Astrocyte (in vitro differentiated cells and primary cell): ENCODE results near the gene AAMDC. TPM values are rescaled to one million over a fixed set of nuclear protein-coding genes. Genes with fewer than 3 reads are reported as not detected.

Source experiments
- DNase-seq: peaks from one replicate; pipeline ENCODE4 v3.0.0-alpha.2; 2010; ENCODE audit warnings: low read depth
- FAIRE-seq: peaks from 2 replicates; lab custom pipeline; 2011; peaks lifted over from hg19 to GRCh38; lab: Jason Lieb, UNC
- H2AFZ ChIP-seq: 2 replicates; pipeline ENCODE4 v1.6.0; 2012; ENCODE audit warnings: low read depth, low read length, inconsistent platforms
- H3K27ac ChIP-seq: 2 replicates; pipeline ENCODE4 v1.5.1; 2011; ENCODE audit warnings: low read depth, low read length, inconsistent platforms
- H3K27me3 ChIP-seq: 2 replicates; pipeline ENCODE4 v1.6.0; 2011; ENCODE audit warnings: low read length, inconsistent platforms; ENCODE audit not compliant: insufficient read depth
- H3K36me3 ChIP-seq: 2 replicates; pipeline ENCODE4 v1.5.1; 2011; ENCODE audit warnings: low read length, inconsistent platforms; ENCODE audit not compliant: insufficient read depth
- H3K4me1 ChIP-seq: 2 replicates; pipeline ENCODE4 v1.5.1; 2011; ENCODE audit warnings: low read length, inconsistent platforms; ENCODE audit not compliant: insufficient read depth
- H3K4me2 ChIP-seq: 2 replicates; pipeline ENCODE4 v1.6.0; 2012; ENCODE audit warnings: low read length, inconsistent platforms
- H3K4me3 ChIP-seq: 2 replicates; pipeline ENCODE4 v1.5.1; 2011; ENCODE audit warnings: low read depth, mild to moderate bottlenecking, low read length, inconsistent platforms; ENCODE audit not compliant: insufficient read depth
- H3K79me2 ChIP-seq: 2 replicates; pipeline ENCODE4 v1.6.0; 2012; ENCODE audit warnings: mild to moderate bottlenecking, low read length, inconsistent platforms; ENCODE audit not compliant: insufficient read depth
- H3K9ac ChIP-seq: 2 replicates; pipeline ENCODE4 v1.6.0; 2012; ENCODE audit warnings: mild to moderate bottlenecking, low read length, inconsistent platforms
- H3K9me3 ChIP-seq: 2 replicates; pipeline ENCODE4 v1.5.1; 2012; ENCODE audit warnings: low read depth, mild to moderate bottlenecking, low read length, inconsistent platforms; ENCODE audit not compliant: insufficient read depth
- H4K20me1 ChIP-seq: 2 replicates; pipeline ENCODE4 v1.6.0; 2012; ENCODE audit warnings: low read length, inconsistent platforms; ENCODE audit not compliant: insufficient read depth
- H3K27ac Mint-ChIP-seq: one replicate; pipeline ENCODE4 v1.8.0; 2021; ENCODE audit warnings: mild to moderate bottlenecking, mixed read lengths; ENCODE audit not compliant: unreplicated experiment
- H3K27me3 Mint-ChIP-seq: one replicate; pipeline ENCODE4 v1.8.0; 2021; ENCODE audit warnings: low read depth, mixed read lengths; ENCODE audit not compliant: unreplicated experiment
- H3K36me3 Mint-ChIP-seq: one replicate; pipeline ENCODE4 v1.8.0; 2021; ENCODE audit warnings: low read depth, mixed read lengths; ENCODE audit not compliant: unreplicated experiment
- H3K4me1 Mint-ChIP-seq: one replicate; pipeline ENCODE4 v1.8.0; 2021; ENCODE audit warnings: low read depth, mixed read lengths; ENCODE audit not compliant: unreplicated experiment
- H3K4me3 Mint-ChIP-seq: one replicate; pipeline ENCODE4 v1.8.0; 2021; ENCODE audit warnings: mild to moderate bottlenecking, moderate library complexity, mixed read lengths; ENCODE audit not compliant: unreplicated experiment
- H3K9me3 Mint-ChIP-seq: one replicate; pipeline ENCODE4 v1.8.0; 2021; ENCODE audit warnings: mild to moderate bottlenecking, mixed read lengths; ENCODE audit not compliant: unreplicated experiment
- CTCF ChIP-seq: IDR thresholded peaks from 2 replicates; pipeline ENCODE4 v1.5.1; 2011; ENCODE audit warnings: low read depth, mild to moderate bottlenecking, inconsistent platforms, low read length, moderate library complexity; ENCODE audit not compliant: insufficient read depth
- EZH2 ChIP-seq: IDR thresholded peaks from 2 replicates; pipeline ENCODE4 v1.6.1; 2012; ENCODE audit warnings: mild to moderate bottlenecking, low read length, inconsistent platforms; ENCODE audit not compliant: insufficient read depth
- total RNA-seq: library from RNA; stranded (reverse); gene quantifications from 2 replicates; pipeline ENCODE4 v1.2.1, GENCODE V29; 2021

The AAMDC gene
- total RNA-seq, 1 donor from 2014 or later = 53.1 TPM

- FAIRE-seq (no peak), DNase-seq (peak; percentile 36)
- no peaks in the 10 kb centered on the region for H3K27me3 Mint-ChIP-seq
- H3K9me3 Mint-ChIP-seq = peaks cover 3% of the 10 kb centered on the region
- no peak overlapping the region for H3K4me3 Mint-ChIP-seq
- Histone ChIP-seq H3K36me3 (peaks cover 4% of the 10 kb centered on the region), H3K79me2 (peaks cover 97% of the 10 kb centered on the region), H4K20me1 (peaks cover 95% of the 10 kb centered on the region), H3K4me1 (no peaks in the 10 kb centered on the region), H3K9ac (no peak overlapping the region), H3K27ac (no peak overlapping the region), H2AFZ (no peak overlapping the region), H3K4me3 (no peak overlapping the region), H3K27me3 (no peaks in the 10 kb centered on the region), H3K9me3 (no peaks in the 10 kb centered on the region), H3K4me2 (no peak overlapping the region)
- peaks cover 14% of the 10 kb centered on the region for H3K4me1 Mint-ChIP-seq
- TF ChIP-seq CTCF (no peak), EZH2 (no peak)
- H3K36me3 Mint-ChIP-seq = peaks cover 10% of the 10 kb centered on the region
- peak overlapping the region; percentile 47 for H3K27ac Mint-ChIP-seq
Observed at GRCh38 chr11:77813256-77813655, 7.7 kb upstream of the AAMDC start.

GRCh38 chr11:77814848-77815247, 6.1 kb upstream of the AAMDC start:
- Mint-ChIP-seq H3K27me3 (no peaks in the 10 kb centered on the region), H3K9me3 (peaks cover 3% of the 10 kb centered on the region), H3K4me3 (no peak overlapping the region), H3K4me1 (peaks cover 16% of the 10 kb centered on the region), H3K27ac (no peak overlapping the region), H3K36me3 (peaks cover 10% of the 10 kb centered on the region)
- Histone ChIP-seq H3K4me1 (no peaks in the 10 kb centered on the region), H3K9ac (no peak overlapping the region), H3K9me3 (no peaks in the 10 kb centered on the region), H3K27ac (no peak overlapping the region), H3K36me3 (peaks cover 4% of the 10 kb centered on the region), H3K4me3 (no peak overlapping the region), H2AFZ (no peak overlapping the region), H3K4me2 (no peak overlapping the region), H4K20me1 (peaks cover 98% of the 10 kb centered on the region), H3K27me3 (no peaks in the 10 kb centered on the region), H3K79me2 (peaks cover 100% of the 10 kb centered on the region)
- TF ChIP-seq EZH2 (no peak), CTCF (no peak)
- FAIRE-seq = no peak
- no peak for DNase-seq

GRCh38 chr11:77815459-77815858, 5.5 kb upstream of the AAMDC start:
- Histone ChIP-seq H3K9me3 (no peaks in the 10 kb centered on the region), H3K9ac (no peak overlapping the region), H3K79me2 (peaks cover 98% of the 10 kb centered on the region), H3K4me1 (no peaks in the 10 kb centered on the region), H3K27me3 (no peaks in the 10 kb centered on the region), H3K27ac (no peak overlapping the region), H3K4me3 (no peak overlapping the region), H4K20me1 (peaks cover 92% of the 10 kb centered on the region), H3K36me3 (peaks cover 4% of the 10 kb centered on the region), H3K4me2 (no peak overlapping the region), H2AFZ (no peak overlapping the region)
- no peak overlapping the region for H3K27ac Mint-ChIP-seq
- H3K4me3 Mint-ChIP-seq = no peak overlapping the region
- FAIRE-seq = no peak
- H3K36me3 Mint-ChIP-seq = peaks cover 10% of the 10 kb centered on the region
- H3K9me3 Mint-ChIP-seq = peaks cover 3% of the 10 kb centered on the region
- no peaks in the 10 kb centered on the region for H3K27me3 Mint-ChIP-seq
- peaks cover 16% of the 10 kb centered on the region for H3K4me1 Mint-ChIP-seq
- DNase-seq = no peak
- no peak for TF ChIP-seq EZH2
- no peak for TF ChIP-seq CTCF
